SIG-M5 treated with dmso at 0.1 percent for 504 hours (cell line): Measurements from ENCODE around the gene A4GNT.
"Not testable (repeated sequence)": the region's sequence is repeated elsewhere in the genome, so short reads cannot be mapped to it uniquely, and the experiment has no call there.

Experiments
- DNase-seq: peaks from one replicate; lab custom pipeline; 2025; ENCODE audit not compliant: unreplicated experiment; lab: John Stamatoyannopoulos, UW

A4GNT gene

DNA sequence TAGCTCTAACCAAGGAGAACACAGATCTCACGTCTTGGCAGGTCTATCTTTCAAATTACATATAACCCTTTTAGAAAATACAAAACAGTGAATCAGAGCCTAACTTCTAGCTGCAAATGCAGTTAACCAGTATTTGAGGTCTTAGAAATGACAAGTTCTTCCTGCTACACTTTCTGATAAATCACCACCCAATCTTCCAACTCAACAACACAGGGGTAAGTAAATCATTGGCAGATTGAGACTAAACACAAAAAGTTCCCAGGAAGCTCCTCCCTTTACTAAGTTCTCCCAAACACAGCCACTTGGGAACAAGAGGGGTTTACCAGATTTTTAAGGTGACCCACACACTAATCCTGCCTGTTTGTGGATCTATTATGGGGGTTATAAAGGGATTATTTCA lies at the start of gene A4GNT:
Gene A4GNT (minus strand): TSS at position 152 of the 400 bp plus-strand sequence. CDS start 1,134 bp downstream, outside the sequence.
- no peak for DNase-seq

- peak; percentile 50 for DNase-seq
Observed at GRCh38 chr3:138180375-138181029, 48.3 kb upstream of the A4GNT start.

DNA sequence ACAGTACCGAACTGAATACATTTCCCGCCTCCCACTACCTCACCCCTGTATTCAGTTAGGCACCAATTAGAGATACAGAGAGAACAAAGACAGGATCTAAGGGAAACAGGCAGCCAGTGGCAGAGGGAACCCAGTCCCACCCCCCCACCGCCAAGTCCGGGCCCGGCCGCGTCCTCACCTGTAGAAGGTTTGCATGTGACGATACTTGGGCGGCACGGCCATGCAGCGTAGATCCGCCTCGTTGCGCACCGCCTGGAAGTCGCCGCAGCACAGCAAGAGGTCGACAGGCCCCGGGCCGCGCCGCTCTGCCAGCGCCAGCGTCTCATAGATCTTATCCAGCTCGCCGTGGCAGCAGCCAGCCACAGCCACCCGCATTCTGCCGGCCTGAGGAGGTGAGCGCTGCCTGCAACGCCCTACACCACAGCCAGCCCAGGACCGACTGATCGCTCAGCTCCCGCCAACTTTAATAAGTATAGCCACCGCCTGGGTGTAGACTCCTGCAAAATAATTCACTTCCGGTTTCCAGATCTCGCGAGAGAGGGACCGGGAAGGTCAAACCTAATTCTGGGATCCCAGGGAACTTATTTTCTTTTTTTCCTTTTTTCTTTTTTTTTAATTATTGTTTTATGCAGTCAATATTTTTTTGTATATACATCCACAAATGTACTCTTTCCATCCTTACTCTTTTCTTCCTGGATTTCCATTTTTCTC lies 42.4 kb upstream of the A4GNT start, which contains the start of gene DBR1:
Gene DBR1 (minus strand): TSS at position 501 of the 711 bp plus-strand sequence. CDS start 126 bp downstream, at position 375.
- peak; percentile 90 for DNase-seq

DNA sequence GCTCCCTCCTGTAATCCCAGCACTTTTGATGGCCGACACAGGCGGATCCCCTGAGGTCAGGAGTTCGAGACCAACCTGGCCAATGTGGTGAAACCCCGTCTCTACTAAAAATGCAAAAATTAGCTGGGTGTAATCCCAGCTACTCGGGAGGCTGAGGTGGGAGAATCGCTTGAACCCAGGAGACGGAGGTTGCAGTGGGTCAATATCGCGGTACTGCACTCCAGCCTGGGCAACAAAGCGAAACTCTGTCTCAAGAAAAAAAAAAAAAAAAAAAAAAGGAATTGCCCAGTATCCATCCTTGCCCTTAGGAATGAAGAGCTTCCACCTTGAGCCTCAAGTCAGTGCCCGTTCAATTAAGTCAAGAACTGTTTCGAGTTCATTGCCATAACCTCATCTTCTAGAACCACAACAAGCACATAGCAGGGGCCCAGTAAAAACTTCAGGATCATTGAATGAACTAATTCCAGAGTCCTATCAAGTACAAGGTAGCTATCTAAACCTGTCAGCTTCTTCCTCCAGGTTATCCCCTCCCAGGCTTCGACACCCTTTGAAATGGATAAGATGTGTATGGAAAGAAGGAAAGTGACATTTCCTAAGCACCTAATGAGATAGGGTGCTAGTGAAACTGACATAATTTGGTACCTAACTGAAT lies 41.7 kb upstream of the A4GNT start:
- DNase-seq, result peak; percentile 11

DNA sequence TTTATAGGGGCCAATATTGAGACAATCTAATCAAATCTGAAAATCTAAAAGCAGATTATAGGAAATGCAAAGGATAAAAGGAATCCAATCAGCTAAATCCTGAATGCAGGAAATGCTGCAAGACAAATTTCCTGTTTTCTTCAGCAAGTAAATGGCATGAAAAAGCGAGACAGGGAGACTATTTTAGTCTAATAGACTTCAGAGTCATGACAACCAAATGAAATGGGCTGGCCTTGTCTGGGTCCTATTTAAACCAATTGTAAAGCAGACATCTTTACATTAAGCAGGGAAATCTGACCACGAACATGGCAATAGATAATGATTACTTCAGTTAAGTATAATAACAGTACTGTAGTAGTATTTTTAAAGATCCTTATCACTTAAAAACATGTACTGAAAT lies 40.4 kb upstream of the A4GNT start:
- no peak for DNase-seq

- no peak for DNase-seq
Observed at GRCh38 chr3:138165061-138165460, 32.9 kb upstream of the A4GNT start.

DNA sequence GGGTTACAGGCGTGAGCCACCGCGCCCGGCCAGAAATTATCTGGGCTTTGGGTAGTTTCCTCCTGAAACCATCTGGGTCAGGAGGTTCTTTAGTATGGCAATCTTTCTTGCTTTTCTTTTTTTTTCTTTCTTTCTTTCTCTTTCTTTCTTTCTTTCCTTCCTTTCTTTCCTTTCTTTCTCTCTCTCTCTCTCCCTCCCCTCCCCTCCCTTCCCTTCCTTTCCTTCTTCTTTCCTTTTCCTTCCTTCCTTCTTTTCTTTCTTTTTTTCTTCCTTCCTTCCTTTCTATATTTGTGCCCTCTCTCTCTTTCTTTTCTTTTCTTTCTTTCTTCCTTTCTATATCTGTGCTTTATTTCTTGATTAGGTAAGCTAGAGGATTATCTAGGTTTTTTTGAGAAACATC lies 25.6 kb upstream of the A4GNT start:
- no peak for DNase-seq

DNA sequence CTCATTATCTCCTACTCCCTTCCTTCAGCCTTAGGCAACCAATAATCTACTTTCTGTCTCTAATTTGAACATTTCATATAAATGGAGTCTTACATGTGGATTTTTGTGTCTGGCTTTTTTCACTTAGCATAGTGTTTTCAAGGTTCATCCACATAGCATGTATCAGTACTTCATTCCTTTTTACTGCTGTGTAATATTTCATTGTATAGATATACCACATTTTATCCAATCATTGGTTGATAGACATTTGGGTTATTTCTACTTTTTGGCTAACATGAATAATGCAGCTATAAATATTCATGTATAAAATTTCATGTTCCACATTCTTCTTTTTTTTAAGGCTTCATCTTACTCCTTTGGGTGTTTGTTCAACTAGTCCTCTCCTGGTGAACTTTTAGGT lies 22.3 kb upstream of the A4GNT start:
- no peak for DNase-seq

DNA sequence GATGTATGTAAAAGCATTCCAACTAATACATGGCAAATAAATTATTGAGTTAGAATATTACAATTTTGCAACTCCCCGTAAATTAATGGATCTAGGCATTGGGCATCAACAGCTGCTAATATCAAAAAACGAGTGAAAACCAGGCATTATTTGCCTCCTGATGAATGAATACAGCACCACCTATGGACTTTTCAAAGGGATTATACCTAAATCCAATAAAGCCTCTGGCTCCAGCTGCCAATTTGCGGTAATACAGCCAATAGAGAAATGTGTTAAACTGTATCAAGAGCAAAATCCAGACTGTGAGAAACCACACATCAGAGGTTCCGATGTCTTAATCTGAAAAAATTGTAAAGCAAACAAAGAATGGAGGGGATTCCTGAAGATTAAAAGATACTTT lies 16.3 kb upstream of the A4GNT start:
- peak; percentile 11 for DNase-seq

- DNase-seq, result not testable (repeated sequence)
Observed at GRCh38 chr3:138142181-138142580, 10.0 kb upstream of the A4GNT start.

DNA sequence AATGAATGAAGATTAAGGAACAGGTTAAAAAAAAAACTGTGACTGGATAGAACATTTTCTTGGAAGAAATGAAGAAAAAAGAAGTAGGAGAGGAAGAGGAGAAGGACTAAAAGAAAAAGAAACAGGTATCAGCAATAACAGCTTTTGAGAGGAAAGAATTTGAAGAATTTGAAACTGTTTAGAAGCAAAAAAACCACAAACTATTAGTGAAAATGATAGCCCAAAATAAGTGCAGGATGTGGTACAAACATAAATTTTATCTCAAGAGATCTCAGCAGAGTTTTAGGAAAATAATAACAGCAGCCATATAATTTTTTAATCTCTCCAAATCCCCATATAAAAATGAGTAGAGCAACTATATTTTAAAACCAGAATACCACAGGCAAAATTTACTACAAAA lies 8.8 kb upstream of the A4GNT start:
- no peak for DNase-seq

- peak; percentile 29 for DNase-seq
Observed at GRCh38 chr3:138139691-138140090, 7.5 kb upstream of the A4GNT start.

GRCh38 chr3:138137861-138138260 lies 5.7 kb upstream of the A4GNT start:
- peak; percentile 83 for DNase-seq

GRCh38 chr3:138136201-138136600 lies 4.0 kb upstream of the A4GNT start:
- peak; percentile 44 for DNase-seq

- DNase-seq, result no peak
Observed at GRCh38 chr3:138135833-138136194, 3.6 kb upstream of the A4GNT start.

- peak; percentile 76 for DNase-seq
Observed at GRCh38 chr3:138135146-138135832, 3.1 kb upstream of the A4GNT start.

DNA sequence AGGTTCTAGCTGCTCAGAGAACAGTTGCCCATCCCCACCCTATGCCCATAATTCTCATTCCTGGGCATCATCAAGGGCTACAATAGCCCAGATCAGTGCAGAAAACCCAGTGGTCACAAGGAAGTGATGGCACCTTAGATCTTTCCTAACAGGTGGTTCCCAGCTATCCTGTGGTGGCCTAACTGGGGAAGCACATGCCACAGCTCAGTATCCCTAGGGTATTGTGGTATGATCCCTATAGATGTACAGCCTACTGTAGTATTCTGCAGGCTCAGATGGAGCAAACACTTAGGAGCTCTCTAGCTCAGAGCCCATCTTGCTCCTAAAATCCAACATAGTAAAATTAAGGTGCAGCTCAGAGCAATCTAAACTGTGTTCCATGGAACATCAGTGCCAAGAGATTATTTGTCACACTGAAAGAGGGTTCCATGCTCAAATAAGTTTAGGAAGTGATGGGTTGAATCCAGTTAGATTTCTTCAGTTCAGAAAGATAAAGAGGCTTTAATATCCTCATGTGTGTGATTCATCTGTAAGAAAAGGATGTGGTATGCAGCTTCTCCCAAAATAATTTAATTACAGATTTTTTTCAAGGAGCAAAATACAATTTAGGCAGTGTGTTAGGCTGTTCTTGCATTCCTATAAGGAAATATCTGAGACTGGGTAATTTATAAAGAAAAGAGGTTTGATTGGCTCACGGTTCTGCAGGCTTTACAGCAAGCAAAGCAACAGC lies 4.4 kb downstream of the A4GNT start:
- no peak for DNase-seq

DNA sequence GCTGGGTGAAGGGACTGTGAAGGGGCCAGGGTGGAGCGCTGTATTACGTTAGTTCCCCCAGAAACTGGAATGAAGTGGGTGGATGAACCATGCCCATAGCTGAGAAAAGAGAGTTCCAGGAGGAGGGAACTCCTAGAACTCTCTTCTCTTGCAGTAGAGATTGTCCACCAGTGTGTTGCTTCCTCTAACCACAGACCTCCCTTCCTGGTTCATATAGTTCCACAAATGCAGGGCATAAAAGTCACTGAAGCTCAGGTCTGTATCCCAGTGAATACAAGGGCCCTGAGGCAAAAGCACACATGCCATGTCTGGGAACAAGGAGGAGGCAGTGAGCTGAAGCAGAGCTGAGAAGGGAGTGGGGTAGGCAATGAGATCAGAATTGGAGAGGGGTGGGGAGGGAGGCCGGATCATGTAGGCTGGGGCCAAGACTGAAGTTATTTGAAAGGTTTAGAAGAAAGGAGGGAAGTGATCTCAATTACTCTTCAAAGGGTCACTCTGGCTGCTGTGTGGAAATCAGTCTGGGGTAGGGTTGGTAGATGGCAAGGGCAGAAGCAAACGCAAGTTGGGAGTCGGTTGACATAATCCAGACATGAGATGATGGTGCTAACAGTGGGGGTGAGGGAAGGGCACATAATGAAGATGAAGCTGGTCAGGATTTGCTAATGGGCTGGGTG lies 6.5 kb downstream of the A4GNT start:
- DNase-seq, result peak; percentile 73

DNA sequence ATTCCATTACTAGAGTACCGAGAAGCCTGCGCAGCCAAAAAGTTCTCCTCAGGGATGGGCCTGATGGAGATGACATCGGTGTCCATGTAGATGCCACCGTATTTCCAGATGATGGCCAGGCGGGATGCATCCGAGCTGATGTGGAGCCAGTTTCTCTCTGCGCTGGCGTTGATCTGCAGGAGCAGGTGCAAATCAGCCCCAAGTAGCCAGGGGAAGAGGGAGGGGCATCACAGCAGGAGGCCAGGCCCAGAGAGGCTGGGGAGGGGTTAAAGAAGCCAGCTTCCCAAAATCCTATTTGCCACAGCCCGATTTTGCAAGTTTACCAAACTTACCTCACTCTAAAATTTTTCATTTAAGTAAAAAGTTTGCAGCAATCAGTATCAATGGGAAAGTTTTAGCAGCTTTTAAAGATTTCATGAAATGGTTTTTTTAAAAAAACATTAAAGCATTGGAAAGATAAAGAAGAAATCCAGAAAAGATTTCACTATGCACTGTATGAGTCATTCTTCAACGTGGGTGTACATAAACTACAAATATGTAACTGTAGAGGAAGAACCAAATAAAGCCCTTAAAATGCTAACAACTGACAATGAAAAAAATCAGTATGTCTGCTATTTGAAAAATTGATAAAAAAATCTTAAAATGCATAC lies 7.4 kb downstream of the A4GNT start:
- peak; percentile 31 for DNase-seq

DNA sequence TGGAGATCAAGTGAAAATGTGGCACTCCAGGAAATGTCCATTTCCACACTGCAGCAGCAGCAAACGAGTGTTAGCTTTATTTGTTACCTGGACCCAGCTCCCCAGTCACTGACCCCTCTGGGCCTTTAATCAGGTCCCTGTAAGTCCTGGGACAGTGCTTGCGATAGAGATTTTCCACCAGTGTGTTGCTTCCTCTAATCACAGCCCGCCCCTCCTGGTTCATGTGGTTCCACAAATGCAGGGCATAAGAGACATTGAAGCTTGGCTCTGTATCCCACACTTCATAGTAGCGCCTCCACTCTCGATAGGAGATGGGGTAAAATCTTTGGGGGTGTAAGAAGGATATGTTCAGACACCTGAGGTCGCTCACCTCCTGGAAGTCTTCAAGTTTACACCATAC lies 8.0 kb downstream of the A4GNT start:
- DNase-seq, result no peak
